ENCODE results near the gene ARHGAP15. TPM values are rescaled to one million over a fixed set of nuclear protein-coding genes. Genes with fewer than 3 reads are reported as not detected.

ARHGAP15 gene
- total RNA-seq, 1 donor, result 0.43 TPM

DNA sequence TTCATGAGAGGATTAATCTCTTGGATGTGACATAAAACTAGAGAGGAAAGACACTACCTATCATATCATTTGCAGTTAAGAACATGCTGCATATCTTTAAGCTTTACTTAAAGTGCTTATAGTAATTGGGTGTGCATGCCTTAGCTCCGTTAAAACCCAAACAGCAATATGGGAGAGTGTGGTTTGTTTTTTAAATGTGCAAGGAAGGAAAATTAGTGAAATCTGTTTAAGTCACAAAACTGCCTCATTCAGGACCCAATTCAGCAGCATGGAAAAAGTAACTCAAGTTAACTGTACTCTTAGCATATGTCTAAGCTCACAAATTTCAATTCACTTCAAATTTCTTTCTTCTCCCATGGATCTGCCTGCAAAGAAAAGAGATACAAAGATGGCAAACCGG is 182.2 kb downstream of the ARHGAP15 start:
- TF ChIP-seq, protein P1, sequence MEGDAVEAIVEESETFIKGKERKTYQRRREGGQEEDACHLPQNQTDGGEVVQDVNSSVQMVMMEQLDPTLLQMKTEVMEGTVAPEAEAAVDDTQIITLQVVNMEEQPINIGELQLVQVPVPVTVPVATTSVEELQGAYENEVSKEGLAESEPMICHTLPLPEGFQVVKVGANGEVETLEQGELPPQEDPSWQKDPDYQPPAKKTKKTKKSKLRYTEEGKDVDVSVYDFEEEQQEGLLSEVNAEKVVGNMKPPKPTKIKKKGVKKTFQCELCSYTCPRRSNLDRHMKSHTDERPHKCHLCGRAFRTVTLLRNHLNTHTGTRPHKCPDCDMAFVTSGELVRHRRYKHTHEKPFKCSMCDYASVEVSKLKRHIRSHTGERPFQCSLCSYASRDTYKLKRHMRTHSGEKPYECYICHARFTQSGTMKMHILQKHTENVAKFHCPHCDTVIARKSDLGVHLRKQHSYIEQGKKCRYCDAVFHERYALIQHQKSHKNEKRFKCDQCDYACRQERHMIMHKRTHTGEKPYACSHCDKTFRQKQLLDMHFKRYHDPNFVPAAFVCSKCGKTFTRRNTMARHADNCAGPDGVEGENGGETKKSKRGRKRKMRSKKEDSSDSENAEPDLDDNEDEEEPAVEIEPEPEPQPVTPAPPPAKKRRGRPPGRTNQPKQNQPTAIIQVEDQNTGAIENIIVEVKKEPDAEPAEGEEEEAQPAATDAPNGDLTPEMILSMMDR (IDR thresholded peaks at IDR 0.05; ENCODE audit: insufficient read depth, low read depth, low read length), result no peak
- DNase-seq (ENCODE audit: low read depth), result no peak
- H3K4me3 ChIP-seq (ENCODE audit: low read depth, low read length), result no peak overlapping the region

DNA sequence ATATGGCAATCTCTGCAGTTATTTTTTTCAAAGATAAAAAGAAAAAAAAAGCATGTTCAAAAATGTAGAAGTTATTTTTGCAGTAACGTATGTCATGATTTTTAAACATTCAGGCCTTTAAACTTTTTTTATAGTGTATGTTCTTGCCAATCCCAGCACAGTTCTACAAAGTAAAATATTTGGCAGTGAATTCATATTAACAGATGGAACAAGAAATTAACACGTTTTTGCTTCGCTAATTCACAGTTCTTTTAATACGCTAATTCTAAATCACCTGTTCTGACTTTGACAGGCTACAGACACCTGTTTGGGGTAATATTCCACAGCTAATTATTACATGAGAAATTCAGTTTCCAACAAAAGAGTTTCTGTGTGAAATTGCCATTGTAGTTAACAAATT is 183.2 kb downstream of the ARHGAP15 start:
- H3K4me3 ChIP-seq (ENCODE audit: low read depth, low read length), result no peak overlapping the region
- DNase-seq (ENCODE audit: low read depth), result no peak
- TF ChIP-seq, protein P1 (IDR thresholded peaks at IDR 0.05; ENCODE audit: insufficient read depth, low read depth, low read length), result no peak

DNA sequence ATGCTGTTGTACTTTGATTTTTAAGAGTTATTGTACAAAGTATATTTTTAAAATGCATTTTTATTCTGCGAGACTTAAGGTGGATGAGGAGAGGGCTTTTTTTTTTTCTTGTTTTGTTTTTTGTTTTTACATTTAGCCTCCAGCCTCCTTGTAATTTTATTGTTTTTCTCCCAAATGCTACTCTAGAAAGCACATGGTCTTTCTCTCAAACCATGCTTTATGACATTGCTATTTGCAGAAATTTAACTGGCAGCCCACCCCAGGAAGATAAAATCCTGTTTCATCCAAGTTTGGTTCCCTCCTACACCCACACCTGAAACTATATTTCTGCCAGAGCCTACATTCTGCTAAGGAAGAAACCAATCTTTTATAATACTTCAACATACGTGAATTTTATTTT is 184.6 kb downstream of the ARHGAP15 start:
- TF ChIP-seq, protein P1 (IDR thresholded peaks at IDR 0.05; ENCODE audit: insufficient read depth, low read depth, low read length), result no peak
- DNase-seq (ENCODE audit: low read depth), result no peak
- no peak overlapping the region for H3K4me3 ChIP-seq (ENCODE audit: low read depth, low read length)

DNA sequence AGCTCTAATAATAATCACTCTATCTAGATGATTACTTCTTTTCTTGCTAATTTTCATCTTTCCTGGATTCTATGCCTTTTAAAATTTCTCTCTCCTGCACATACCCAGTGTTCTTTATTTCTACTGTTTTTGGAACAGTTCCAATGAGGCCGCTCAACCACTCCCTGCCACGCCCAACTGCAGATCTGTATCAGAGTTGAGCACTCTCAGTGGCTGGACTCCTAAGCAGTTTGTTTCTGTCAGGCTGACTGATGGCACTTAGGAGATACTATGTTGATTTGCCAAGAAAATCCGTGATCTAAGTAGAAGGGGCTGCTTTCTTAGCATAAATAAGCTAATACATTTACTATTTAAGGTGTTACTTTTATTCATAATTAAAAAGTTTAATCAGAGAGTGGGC is 192.8 kb downstream of the ARHGAP15 start:
- DNase-seq (ENCODE audit: low read depth), result no peak
- H3K4me3 ChIP-seq (ENCODE audit: low read depth, low read length), result no peak overlapping the region
- TF ChIP-seq, protein P1 (IDR thresholded peaks at IDR 0.05; ENCODE audit: insufficient read depth, low read depth, low read length), result no peak

DNA sequence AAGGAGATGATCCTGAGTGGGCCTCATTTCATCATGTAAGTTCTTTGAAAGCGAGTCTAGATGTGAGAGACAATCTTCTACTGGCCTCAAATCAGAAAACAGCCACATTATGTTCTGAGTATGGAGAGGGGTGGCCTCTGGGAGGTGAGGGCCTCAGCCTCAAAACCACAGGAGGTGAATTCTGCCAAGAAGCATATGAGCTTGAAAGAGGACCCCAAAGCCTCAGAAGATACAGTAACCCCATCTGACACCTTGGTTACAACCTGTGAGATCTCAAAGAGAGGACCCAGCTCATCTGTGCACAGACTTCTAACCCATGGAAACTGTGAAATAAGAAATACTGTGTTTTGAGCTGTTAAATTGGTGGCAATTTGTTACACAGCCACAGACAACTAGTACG is 200.1 kb downstream of the ARHGAP15 start:
- no peak overlapping the region for H3K4me3 ChIP-seq (ENCODE audit: low read depth, low read length)
- no peak for DNase-seq (ENCODE audit: low read depth)
- TF ChIP-seq, protein P1 (IDR thresholded peaks at IDR 0.05; ENCODE audit: insufficient read depth, low read depth, low read length), result no peak

DNA sequence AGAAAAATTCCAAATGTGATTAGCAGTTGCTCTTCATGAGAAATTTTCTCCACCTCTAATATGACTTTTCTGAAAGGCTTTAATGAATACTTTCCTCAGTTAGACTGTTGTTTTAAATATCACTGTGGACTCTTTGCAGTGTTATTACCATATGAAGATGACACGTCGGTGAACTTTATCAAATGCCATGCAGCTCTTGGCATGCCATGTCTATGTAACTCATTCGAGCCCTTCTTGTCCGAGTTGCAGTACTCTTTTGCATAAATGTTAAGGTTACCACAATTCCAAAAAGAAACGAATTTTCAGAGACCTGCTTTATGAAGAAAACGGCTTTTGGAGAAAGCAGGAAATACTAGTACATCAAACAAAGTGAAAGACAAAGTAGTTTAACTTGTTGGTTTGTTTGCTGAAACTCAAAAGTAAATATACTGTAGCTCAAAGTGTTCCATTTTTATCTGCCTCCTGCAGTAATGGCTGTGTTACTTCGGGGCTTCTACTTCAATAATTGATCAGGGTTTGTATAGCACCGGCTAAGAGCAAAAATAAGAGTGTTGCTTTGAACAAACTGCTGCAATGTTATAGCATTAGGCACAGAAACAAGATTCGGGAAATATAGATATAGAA is 204.1 kb downstream of the ARHGAP15 start:
- no peak for DNase-seq (ENCODE audit: low read depth)
- TF ChIP-seq, protein P1 (IDR thresholded peaks at IDR 0.05; ENCODE audit: insufficient read depth, low read depth, low read length), result no peak
- no peak overlapping the region for H3K4me3 ChIP-seq (ENCODE audit: low read depth, low read length)

DNA sequence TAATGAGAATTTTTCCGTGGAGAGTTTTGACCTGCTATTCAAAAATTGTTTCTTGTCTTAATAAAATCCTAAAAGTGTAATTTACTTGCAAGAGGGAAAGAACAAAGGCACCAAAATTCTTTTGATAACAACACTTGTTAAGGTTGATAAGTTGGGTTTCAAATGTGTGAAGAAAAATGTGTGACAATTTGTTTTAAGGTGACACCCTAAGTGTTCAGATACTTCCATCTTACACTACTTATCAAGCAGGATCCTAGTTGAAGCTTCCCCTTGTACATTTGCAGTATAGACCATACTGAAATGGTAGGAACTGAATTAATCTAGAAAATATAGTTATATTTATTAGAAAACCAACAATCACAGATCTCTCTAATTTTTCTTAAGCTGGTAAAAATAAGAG is 204.6 kb downstream of the ARHGAP15 start:
- no peak overlapping the region for H3K4me3 ChIP-seq (ENCODE audit: low read depth, low read length)
- TF ChIP-seq, protein P1 (IDR thresholded peaks at IDR 0.05; ENCODE audit: insufficient read depth, low read depth, low read length), result no peak
- DNase-seq (ENCODE audit: low read depth), result no peak
